ENCODE data around the gene WLS.

Gene WLS

GRCh38 chr1:68204977-68205630, 27.2 kb downstream of the WLS start:
- DNase-seq = no peak
- no peak for TF ChIP-seq CTCF (IDR thresholded peaks at IDR 0.05; ENCODE audit: low read depth, low read length)
- H3K9me3 ChIP-seq (ENCODE audit: severe bottlenecking) = no peaks in the 10 kb centered on the region
- H3K27ac ChIP-seq = no peak overlapping the region
- H3K27me3 ChIP-seq (ENCODE audit: insufficient read depth, low read depth, severe bottlenecking) = no peaks in the 10 kb centered on the region
- H3K36me3 ChIP-seq = no peaks in the 10 kb centered on the region
- H3K4me3 ChIP-seq (ENCODE audit: low read depth, low read length) = no peak overlapping the region

- H3K9me3 ChIP-seq (ENCODE audit: severe bottlenecking) = no peaks in the 10 kb centered on the region
- no peak for TF ChIP-seq CTCF (IDR thresholded peaks at IDR 0.05; ENCODE audit: low read depth, low read length)
- H3K4me3 ChIP-seq (ENCODE audit: low read depth, low read length) = no peak overlapping the region
- no peak for DNase-seq
- no peaks in the 10 kb centered on the region for H3K36me3 ChIP-seq
- no peak overlapping the region for H3K27ac ChIP-seq
- H3K27me3 ChIP-seq (ENCODE audit: insufficient read depth, low read depth, severe bottlenecking) = no peaks in the 10 kb centered on the region
Observed at GRCh38 chr1:68202239-68202832, 30.0 kb downstream of the WLS start.

GRCh38 chr1:68201546-68202238, 30.6 kb downstream of the WLS start:
- H3K4me3 ChIP-seq (ENCODE audit: low read depth, low read length) = no peak overlapping the region

GRCh38 chr1:68199603-68200002, 32.7 kb downstream of the WLS start:
- Histone ChIP-seq H3K36me3 (no peaks in the 10 kb centered on the region), H3K4me3 (ENCODE audit: low read depth, low read length) (no peak overlapping the region), H3K27ac (no peak overlapping the region), H3K27me3 (ENCODE audit: insufficient read depth, low read depth, severe bottlenecking) (no peaks in the 10 kb centered on the region), H3K9me3 (ENCODE audit: severe bottlenecking) (no peaks in the 10 kb centered on the region)
- no peak for TF ChIP-seq CTCF (IDR thresholded peaks at IDR 0.05; ENCODE audit: low read depth, low read length)
- no peak for DNase-seq

More at GRCh38 chr1:68201546-68202238, 30.6 kb downstream of the WLS start:
- H3K27ac ChIP-seq = no peak overlapping the region
- H3K27me3 ChIP-seq (ENCODE audit: insufficient read depth, low read depth, severe bottlenecking) = no peaks in the 10 kb centered on the region
- H3K9me3 ChIP-seq (ENCODE audit: severe bottlenecking) = no peaks in the 10 kb centered on the region
- DNase-seq = no peak
- no peaks in the 10 kb centered on the region for H3K36me3 ChIP-seq
- TF ChIP-seq CTCF (IDR thresholded peaks at IDR 0.05; ENCODE audit: low read depth, low read length) = no peak

- H3K27me3 ChIP-seq (ENCODE audit: insufficient read depth, low read depth, severe bottlenecking) = no peaks in the 10 kb centered on the region
- no peak for TF ChIP-seq CTCF (IDR thresholded peaks at IDR 0.05; ENCODE audit: low read depth, low read length)
- DNase-seq = no peak
Observed at GRCh38 chr1:68198752-68199151, 33.6 kb downstream of the WLS start.

More at GRCh38 chr1:68198752-68199151, 33.6 kb downstream of the WLS start:
- H3K9me3 ChIP-seq (ENCODE audit: severe bottlenecking) = no peaks in the 10 kb centered on the region
- H3K27ac ChIP-seq = no peak overlapping the region
- H3K4me3 ChIP-seq (ENCODE audit: low read depth, low read length) = no peak overlapping the region
- no peaks in the 10 kb centered on the region for H3K36me3 ChIP-seq

Measured in WERI-Rb-1 (cell line).